ENCODE results near the gene HHAT.
"Not testable (repeated sequence)": the region's sequence is repeated elsewhere in the genome, so short reads cannot be mapped to it uniquely, and the experiment has no call there.

The HHAT gene

DNA sequence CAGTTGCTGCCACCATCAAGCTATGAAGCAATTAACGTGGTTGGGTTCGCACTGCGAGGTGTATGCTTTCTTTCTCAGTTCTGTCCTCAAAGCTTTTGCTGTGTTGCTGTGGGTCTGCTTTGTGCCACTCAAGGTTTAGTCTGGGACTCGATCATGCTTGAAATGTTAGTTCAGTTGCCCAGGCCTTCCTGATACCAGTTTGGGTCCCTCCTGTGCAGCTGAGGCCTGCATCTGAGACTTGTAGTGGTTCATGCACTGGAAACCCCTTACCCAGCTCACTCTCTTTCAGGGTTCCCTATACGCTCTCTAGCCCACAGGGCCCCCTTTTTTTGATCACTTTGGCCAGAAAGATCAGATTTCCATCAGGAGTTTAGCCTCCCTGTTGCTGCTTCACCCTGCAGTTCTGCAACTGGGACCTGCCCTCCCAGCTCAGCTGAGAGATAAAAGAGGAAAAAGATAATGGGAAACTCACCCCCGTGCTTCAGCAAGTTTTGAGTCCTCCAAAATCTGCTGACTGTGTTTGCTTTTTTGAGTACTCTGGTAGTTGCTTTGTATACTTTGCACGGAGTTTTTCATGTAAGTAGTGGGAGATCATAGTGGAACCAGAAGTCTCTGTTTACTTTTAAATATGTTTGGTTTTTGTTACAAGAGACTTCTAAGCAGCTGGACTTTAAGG is 317.0 kb downstream of the HHAT start:
- no peak for DNase-seq
- no peak for TF ChIP-seq GATA1 (IDR thresholded peaks at IDR 0.05; ENCODE audit: low read depth, low read length)
- TF ChIP-seq POLR2A (IDR thresholded peaks at IDR 0.05; ENCODE audit: low read length), result no peak

DNA sequence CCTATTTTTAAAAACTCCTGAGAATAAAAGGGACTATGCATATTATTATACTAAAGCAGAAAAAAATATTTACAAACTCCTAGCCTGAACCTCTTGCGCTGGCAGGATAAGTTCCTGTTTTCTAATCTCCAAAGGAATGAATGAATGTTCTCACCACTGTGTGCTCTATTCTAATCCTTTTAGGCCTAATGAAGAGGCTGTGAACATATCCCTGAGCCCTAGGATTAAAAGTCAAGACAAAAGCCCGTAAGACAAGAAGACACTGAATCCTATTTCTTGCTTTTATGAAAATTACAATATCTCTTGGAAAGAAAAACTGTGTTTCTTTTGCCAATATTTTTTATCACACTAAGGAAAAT is 317.5 kb downstream of the HHAT start:
- no peak for DNase-seq
- no peak for TF ChIP-seq POLR2A (IDR thresholded peaks at IDR 0.05; ENCODE audit: low read length)
- TF ChIP-seq GATA1 (IDR thresholded peaks at IDR 0.05; ENCODE audit: low read depth, low read length), result no peak

DNA sequence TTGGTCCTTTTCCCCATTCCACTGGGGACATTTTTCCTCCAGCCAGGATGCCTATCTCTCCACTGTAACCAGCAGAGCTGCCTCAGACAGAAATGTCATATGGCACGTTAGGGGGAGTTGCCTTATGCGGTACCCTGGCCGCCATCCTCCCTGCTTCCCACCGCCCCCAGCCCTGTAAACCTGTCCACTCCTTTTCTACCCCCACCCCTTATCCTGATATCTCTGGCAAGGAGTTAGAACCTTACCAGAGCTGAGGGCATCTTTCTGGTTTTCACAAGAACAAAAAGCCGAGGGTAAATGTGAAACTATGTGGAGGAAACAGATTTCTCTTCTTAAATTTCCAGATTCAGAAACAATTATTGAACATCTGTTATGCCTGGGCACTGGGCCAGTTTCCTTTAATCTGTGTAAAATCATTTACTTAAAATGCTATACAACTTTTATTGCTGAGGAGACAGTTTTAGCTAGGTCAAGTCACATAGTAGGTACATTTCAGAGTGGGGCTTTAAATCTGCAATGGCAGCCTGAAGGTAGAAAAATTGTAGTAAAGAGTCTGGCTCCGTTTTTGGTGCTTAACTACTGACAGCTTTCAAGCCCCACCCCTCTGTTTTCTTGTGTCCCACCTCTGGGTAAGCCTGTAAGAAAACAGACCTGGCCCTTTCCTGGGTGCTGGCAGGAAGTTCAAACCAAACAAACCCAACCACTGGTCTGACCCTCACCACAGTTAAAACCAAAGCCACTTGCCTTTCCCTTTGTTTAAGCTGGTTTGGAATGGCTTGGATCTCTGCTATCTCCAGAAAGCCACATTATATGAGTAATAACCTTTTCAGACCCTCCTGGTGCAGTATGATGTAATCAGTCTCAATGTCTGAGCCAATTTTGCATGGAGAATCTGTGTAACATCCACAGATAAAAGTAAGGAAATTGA is 319.0 kb downstream of the HHAT start:
- no peak for TF ChIP-seq POLR2A (IDR thresholded peaks at IDR 0.05; ENCODE audit: low read length)
- no peak for TF ChIP-seq GATA1 (IDR thresholded peaks at IDR 0.05; ENCODE audit: low read depth, low read length)
- no peak for DNase-seq

DNA sequence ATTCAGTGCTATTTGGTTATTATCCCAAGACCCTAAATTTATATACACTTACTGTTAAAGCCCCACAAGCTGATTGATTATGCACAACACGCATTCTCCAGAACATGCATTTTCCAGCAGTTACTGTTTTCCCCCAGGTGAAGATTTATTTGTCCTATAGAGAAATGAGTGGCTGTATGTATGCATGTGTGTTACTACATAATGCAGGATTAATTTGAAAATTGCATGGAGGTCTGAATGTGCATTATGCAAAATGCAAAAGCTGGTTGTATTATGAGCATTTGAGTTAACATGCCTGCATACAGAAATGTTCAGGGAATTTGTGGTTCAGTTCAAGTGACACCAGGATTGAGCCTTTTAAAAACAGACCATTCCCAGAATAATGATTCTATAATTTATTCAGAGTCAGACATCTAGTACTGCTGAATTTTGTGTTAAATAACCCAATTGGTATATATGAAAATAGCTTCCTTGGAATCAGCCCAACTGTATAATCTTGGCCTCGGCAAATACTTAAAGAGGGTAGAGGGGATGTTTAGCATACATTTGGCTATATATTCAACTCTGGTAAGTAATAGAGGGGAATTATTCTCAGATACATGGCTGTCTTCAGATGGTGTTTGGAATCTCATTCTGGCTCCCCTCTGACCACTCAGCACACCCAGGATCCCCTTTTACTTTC is 320.0 kb downstream of the HHAT start:
- no peak for DNase-seq
- TF ChIP-seq GATA1 (IDR thresholded peaks at IDR 0.05; ENCODE audit: low read depth, low read length) (no peak), POLR2A (IDR thresholded peaks at IDR 0.05; ENCODE audit: low read length) (no peak)

DNA sequence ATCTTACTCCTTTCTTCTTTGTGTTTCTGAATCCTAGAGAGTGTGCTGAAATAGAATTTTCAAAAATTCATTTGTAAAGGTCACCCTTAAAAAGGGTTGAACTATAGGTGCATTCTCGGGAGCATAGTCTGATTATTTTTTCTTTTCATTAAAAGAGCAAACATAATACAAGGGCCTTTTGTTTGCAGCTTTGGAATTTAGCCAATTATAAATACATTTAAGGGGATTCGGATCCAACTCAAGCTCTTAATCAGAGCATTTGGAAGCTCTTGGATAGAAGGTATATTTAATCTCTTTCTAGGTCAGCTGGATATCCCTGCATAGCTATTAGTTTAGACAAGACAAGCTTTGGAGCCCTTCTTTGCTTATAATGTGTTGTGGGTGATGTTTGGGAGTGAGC is 321.7 kb downstream of the HHAT start:
- TF ChIP-seq POLR2A (IDR thresholded peaks at IDR 0.05; ENCODE audit: low read length) (no peak), GATA1 (IDR thresholded peaks at IDR 0.05; ENCODE audit: low read depth, low read length) (no peak)
- no peak for DNase-seq

DNA sequence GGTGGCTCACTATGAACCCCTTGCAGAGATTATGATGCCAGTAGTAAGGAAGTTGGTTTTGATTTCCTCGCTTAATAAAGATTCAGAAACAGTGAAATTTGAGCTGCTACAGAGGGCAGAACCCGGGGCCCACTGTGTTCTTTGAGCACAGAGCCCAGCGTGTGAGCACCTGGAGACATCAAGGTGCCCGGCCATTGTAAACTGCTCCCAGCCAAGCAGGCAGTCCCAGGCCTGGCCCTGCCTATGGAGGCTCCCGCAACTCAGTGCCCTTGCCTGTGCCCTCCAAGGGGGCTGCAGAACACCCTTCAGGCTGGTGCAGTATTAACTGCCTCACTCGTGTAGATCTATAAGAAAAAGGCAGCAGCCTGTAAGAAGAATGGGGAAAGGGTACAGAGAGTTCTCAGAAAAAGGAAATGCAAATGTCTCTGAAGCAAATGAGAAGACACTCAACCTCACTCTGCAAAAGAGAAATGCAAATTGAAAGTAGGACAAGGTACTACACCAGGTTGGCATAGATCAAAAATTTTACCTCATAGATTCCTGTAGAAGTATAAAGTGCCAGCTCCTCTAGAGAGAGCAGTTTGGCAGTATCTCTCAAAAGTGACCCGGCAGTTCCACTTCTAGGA is 323.7 kb downstream of the HHAT start:
- no peak for DNase-seq
- TF ChIP-seq GATA1 (IDR thresholded peaks at IDR 0.05; ENCODE audit: low read depth, low read length), result no peak
- no peak for TF ChIP-seq POLR2A (IDR thresholded peaks at IDR 0.05; ENCODE audit: low read length)

DNA sequence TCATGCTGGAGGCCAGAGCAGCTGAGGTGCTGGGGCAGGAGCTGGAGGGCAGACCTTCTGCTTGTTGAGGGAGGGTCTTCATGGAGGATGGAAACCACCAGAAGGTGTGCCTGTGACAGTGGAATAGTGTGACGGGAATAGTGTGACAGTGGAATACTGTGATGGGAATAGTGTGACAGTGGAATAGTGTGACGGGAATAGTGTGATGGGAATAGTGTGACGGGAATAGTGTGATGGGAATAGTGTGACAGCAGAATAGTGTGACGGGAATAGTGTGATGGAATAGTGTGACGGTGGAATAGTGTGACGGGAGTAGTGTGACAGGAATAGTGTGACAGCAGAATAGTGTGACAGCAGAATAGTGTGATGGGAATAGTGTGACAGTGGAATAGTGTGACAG is 325.1 kb downstream of the HHAT start:
- TF ChIP-seq GATA1 (IDR thresholded peaks at IDR 0.05; ENCODE audit: low read depth, low read length) (no peak), POLR2A (IDR thresholded peaks at IDR 0.05; ENCODE audit: low read length) (no peak)
- peak; percentile 19 to 32 for DNase-seq

DNA sequence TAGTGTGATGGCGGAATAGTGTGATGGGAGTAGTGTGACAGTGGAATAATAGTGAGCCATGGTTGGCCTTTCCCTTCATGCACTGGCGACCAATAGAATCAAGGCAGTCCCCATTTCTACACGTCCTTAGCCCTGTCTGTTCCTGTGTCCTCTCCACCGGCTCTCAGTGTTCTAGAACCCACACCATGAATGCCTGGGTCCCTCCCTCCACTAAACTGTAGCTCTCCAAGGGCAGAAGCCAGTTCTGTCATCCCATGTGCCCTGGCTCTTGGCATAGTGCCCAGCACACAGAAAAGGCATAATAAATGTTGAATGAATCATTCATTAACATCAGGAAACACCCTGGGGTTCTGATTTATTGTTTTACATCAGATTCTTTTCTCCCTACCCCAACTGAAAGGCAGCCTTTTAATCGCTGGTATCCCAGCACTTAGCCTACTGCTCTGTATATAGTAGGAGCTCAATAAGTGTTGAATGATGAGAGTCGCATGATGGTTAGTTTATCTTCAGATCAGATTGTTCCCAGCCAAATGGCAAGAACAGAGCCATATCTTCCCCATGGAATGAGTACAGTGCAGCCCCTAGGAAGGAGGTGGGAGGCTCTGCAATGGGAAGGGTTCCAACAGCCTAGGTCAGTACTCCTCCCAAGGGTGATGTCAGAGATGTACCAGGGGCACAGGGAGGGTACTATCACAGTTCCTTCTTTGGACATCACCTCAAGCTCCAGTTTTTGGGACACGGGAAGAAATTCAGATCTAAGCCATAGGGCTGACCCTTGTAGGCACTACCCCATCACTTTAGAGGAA is 325.7 kb downstream of the HHAT start:
- TF ChIP-seq GATA1 (IDR thresholded peaks at IDR 0.05; ENCODE audit: low read depth, low read length) (no peak), POLR2A (IDR thresholded peaks at IDR 0.05; ENCODE audit: low read length) (no peak)
- DNase-seq, result peak in 1 of 2 experiments; percentile 32

DNA sequence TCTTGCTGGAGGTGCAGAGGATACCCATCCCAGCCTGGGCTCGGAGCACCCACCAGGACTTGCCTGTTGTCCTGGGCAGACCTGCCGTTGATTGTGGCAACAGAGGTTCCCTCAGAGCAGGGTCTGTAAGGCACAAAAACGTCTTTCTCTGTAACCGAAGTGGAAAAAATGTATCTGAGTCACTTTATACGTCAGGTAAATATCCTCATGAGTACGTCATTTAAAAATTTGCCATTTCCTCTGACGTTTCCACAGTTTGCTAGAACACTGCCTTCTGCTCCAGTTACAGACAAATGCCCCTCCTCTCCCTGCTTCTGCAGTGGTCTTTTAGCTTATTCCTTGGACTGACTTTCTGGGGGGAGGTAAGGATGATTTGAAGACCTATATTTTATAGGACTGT is 326.8 kb downstream of the HHAT start:
- DNase-seq, result no peak

DNA sequence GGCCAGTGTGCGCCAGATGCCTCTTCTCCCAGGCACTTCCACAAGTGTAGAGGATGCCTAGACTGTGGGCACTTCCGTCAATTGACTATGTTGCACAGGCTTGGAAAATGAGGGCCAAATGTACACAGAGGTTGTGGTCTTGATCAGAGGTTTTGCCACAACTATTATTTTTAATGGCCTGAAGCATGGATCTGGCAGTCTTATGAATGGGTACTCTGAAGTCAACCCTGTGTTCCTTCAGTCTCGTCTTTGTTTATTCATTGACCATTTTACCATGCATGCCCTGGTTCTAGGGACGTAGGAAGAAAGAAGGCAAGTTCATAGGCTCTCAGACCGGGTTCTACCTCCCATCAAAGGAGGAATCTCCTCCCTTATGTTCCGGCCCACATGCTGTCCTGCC is 329.1 kb downstream of the HHAT start:
- TF ChIP-seq GATA1 (IDR thresholded peaks at IDR 0.05; ENCODE audit: low read depth, low read length) (no peak), POLR2A (IDR thresholded peaks at IDR 0.05; ENCODE audit: low read length) (no peak)
- no peak for DNase-seq

More for the DNA sequence above, 326.8 kb downstream of the HHAT start:
- TF ChIP-seq POLR2A (IDR thresholded peaks at IDR 0.05; ENCODE audit: low read length) (no peak), GATA1 (IDR thresholded peaks at IDR 0.05; ENCODE audit: low read depth, low read length) (no peak)

DNA sequence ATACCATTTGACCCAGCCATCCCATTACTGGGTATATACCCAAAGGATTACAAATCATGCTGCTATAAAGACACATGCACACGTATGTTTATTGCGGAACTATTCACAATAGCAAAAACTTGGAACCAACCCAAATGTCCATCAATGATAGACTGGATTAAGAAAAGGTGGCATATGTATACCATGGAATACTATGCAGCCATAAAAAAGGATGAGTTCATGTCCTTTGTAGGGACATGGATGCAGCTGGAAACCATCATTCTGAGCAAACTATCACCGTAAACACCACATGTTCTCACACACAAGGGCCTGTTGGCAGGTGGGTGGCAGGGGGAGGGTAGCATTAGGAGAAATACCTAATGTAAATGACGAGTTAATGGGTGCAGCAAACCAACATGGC is 332.8 kb downstream of the HHAT start:
- not testable (repeated sequence) for DNase-seq

DNA sequence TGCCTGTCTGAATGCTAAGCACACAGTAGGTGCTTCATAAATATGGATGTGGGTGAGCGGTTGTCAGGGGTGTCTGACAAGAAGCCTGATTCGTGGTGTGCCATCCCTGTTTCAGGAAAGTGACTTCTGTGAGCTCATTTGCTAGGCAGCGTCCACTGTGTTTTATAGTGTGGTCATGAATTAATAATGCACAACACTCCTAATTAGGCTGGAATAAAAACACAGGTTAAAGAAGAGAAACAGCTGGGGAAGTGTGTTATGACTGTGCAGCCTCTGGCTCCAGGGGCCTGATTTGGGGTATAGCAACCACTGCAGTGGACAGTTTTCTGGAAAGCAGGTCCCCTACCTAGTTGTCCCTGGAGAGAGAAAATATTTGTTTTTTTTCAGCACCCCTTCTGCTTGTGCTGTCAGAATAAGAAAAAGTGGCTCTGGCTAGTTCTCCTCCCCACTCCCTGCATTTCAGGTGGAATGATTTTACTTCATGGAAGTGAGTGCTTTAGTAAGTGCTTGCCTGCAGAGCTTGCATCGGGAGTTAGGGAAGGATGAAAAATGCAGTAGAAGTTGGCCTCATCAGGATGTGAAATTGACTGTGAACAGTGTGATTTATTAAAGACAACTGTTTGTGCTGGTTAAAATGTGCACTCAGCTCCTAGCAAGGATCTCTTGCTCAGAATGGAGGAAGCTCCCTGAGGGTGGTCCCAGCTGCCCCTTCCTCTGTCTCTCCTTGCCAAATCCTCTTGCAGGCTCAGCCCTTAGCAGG is 333.8 kb downstream of the HHAT start:
- TF ChIP-seq GATA1 (IDR thresholded peaks at IDR 0.05; ENCODE audit: low read depth, low read length), result no peak
- no peak for TF ChIP-seq POLR2A (IDR thresholded peaks at IDR 0.05; ENCODE audit: low read length)

More for the DNA sequence above, 333.8 kb downstream of the HHAT start:
- no peak for DNase-seq
